Panc1 (cell line): ENCODE results near the gene MIOS. TPM values are rescaled to one million over a fixed set of nuclear protein-coding genes. Genes with fewer than 3 reads are reported as not detected.
"Not testable (repeated sequence)": the region's sequence is repeated elsewhere in the genome, so short reads cannot be mapped to it uniquely, and the experiment has no call there.

Experiments used
- ATAC-seq: fragments of 200-7000 bp; cut with Tn5 transposase; 2 replicates; pipeline ENCODE4 v1.9.1; 2020; ENCODE audit warnings: mild to moderate bottlenecking, moderate library complexity
- BruUV-seq: library from RNA; stranded (reverse); fragments of 400-500 nt; replicated peaks from 2 replicates; lab custom pipeline; 2021; lab: Mats Ljungman, UMichigan
- CTCF ChIA-PET: fragments of 300-600 bp; sonication (Branson Sonifier 250); formaldehyde crosslinking; loops from one replicate; lab custom pipeline; 2022; ENCODE audit warnings: antibody characterized with exemption; lab: Charles Lee
- POLR2A ChIA-PET: fragments of 300-600 bp; sonication (Branson Sonifier 250); formaldehyde crosslinking; loops from one replicate; lab custom pipeline; 2022; ENCODE audit warnings: antibody characterized with exemption; lab: Charles Lee
- DNase-seq: peaks from one replicate; pipeline ENCODE4 v3.0.0-alpha.2; 2010; ENCODE audit warnings: low read depth, low spot score
- H3K27ac ChIP-seq: 2 replicates; pipeline ENCODE4 v1.5.1; 2011; ENCODE audit warnings: mild to moderate bottlenecking, low read length, inconsistent platforms
- H3K27me3 ChIP-seq: fragments of 200-500 bp; sonication (Bioruptor generic); 2 replicates; pipeline ENCODE4 v1.6.0; 2014; ENCODE audit warnings: low read length, inconsistent platforms; ENCODE audit not compliant: control insufficient read depth, insufficient read depth
- H3K36me3 ChIP-seq: fragments of 200-500 bp; sonication (Bioruptor generic); 2 replicates; pipeline ENCODE4 v1.5.1; 2014; ENCODE audit warnings: inconsistent platforms, mild to moderate bottlenecking, low read length, moderate library complexity; ENCODE audit not compliant: control insufficient read depth, insufficient read depth
- H3K4me1 ChIP-seq: 2 replicates; pipeline ENCODE4 v1.5.1; 2011; ENCODE audit warnings: inconsistent platforms, mild to moderate bottlenecking, low read length, moderate library complexity; ENCODE audit not compliant: control insufficient read depth, insufficient read depth
- H3K4me3 ChIP-seq, 2 experiments: 2 replicates each; pipeline ENCODE4 v1.5.1; 2011 to 2012; ENCODE audit warnings: low read depth in 2 of 2, low read length in 2 of 2, mild to moderate bottlenecking in 2 of 2, inconsistent platforms in 1 of 2, moderate library complexity in 1 of 2
- H3K9me3 ChIP-seq: fragments of 200-500 bp; sonication (Bioruptor generic); 2 replicates; pipeline ENCODE4 v1.5.1; 2014; ENCODE audit warnings: low read depth, mild to moderate bottlenecking, inconsistent platforms, low read length, moderate library complexity; ENCODE audit not compliant: control insufficient read depth, insufficient read depth
- POLR2AphosphoS5 ChIP-seq: IDR thresholded peaks from 2 replicates; pipeline ENCODE4 v1.6.1; 2012; ENCODE audit warnings: mild to moderate bottlenecking, low read depth, low read length, moderate library complexity
- SIN3A ChIP-seq: IDR thresholded peaks from 2 replicates; pipeline ENCODE4 v1.6.1; 2012; ENCODE audit warnings: low read depth, mild to moderate bottlenecking, low read length, moderate library complexity, borderline replicate concordance; ENCODE audit not compliant: insufficient read depth
- TCF7L2 ChIP-seq: IDR thresholded peaks from 2 replicates; pipeline ENCODE4 v1.6.1; 2011; ENCODE audit warnings: mild to moderate bottlenecking, low read depth, low read length, inconsistent platforms
- in situ Hi-C: cut with HindIII; loops from 2 replicates; pipeline ENCODE4 v1.10.0; 2016; ENCODE audit warnings: low sequenced_read_pairs, low pct_unique_long_range_greater_than_20kb
- intact Hi-C: fragments of 100-400 bp; cut with micrococcal nuclease; formaldehyde crosslinking; loops from one replicate; pipeline ENCODE4 v1.10.0; 2022; ENCODE audit not compliant: unreplicated experiment
- total RNA-seq: library from RNA; stranded (reverse); gene quantifications from one replicate; pipeline ENCODE4 v1.2.1, GENCODE V29; 2021; ENCODE audit not compliant: unreplicated experiment
- TF ChIP-seq, protein P1 (sequence below): fragments of 450-650 bp; IDR thresholded peaks from 2 replicates; pipeline ENCODE4 v1.5.1; 2017; ENCODE audit warnings: mild to moderate bottlenecking
- TF ChIP-seq, protein P2 (sequence below), 2 experiments: IDR thresholded peaks; 2 replicates each; pipeline ENCODE4 v1.6.1; 2011 to 2012; ENCODE audit warnings: low read depth in 2 of 2, control low read depth in 1 of 2, low read length in 1 of 2, mild to moderate bottlenecking in 1 of 2, moderate library complexity in 1 of 2; ENCODE audit not compliant: insufficient read depth in 1 of 2

The MIOS gene
- total RNA-seq, 1 experiment from 2014 or later: 40.8 TPM

DNA sequence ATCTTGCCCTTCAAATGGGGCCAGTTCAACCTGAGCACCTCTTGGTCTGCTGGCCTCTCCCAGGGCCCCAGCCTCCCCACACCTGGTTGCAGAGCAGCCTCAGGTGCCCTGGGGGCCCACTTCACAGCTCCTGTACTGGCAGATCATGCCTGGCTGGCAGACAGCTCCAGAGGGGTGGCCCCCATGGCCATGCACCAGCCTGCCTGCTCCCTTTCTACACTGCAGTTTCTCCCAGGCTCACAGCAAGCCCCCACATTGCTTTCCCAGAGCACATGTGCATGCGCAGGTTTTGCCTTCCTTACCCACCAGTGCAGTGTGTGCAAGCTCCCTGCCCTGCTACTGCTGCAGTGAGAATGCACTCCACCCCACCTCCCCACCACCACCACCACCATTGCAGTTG is 9.8 kb upstream of the MIOS start:
- ATAC-seq (no peak), DNase-seq (no peak)
- no peaks in the 10 kb centered on the region for H3K36me3 ChIP-seq
- H3K27ac ChIP-seq: no peak overlapping the region
- ChIA-PET POLR2A (no interaction called here), CTCF (no interaction called here)
- intact Hi-C loops: no loop called here
- TF ChIP-seq, protein P1, sequence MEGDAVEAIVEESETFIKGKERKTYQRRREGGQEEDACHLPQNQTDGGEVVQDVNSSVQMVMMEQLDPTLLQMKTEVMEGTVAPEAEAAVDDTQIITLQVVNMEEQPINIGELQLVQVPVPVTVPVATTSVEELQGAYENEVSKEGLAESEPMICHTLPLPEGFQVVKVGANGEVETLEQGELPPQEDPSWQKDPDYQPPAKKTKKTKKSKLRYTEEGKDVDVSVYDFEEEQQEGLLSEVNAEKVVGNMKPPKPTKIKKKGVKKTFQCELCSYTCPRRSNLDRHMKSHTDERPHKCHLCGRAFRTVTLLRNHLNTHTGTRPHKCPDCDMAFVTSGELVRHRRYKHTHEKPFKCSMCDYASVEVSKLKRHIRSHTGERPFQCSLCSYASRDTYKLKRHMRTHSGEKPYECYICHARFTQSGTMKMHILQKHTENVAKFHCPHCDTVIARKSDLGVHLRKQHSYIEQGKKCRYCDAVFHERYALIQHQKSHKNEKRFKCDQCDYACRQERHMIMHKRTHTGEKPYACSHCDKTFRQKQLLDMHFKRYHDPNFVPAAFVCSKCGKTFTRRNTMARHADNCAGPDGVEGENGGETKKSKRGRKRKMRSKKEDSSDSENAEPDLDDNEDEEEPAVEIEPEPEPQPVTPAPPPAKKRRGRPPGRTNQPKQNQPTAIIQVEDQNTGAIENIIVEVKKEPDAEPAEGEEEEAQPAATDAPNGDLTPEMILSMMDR: no peak
- TF ChIP-seq TCF7L2: no peak
- no peak for TF ChIP-seq SIN3A
- TF ChIP-seq, protein P2, sequence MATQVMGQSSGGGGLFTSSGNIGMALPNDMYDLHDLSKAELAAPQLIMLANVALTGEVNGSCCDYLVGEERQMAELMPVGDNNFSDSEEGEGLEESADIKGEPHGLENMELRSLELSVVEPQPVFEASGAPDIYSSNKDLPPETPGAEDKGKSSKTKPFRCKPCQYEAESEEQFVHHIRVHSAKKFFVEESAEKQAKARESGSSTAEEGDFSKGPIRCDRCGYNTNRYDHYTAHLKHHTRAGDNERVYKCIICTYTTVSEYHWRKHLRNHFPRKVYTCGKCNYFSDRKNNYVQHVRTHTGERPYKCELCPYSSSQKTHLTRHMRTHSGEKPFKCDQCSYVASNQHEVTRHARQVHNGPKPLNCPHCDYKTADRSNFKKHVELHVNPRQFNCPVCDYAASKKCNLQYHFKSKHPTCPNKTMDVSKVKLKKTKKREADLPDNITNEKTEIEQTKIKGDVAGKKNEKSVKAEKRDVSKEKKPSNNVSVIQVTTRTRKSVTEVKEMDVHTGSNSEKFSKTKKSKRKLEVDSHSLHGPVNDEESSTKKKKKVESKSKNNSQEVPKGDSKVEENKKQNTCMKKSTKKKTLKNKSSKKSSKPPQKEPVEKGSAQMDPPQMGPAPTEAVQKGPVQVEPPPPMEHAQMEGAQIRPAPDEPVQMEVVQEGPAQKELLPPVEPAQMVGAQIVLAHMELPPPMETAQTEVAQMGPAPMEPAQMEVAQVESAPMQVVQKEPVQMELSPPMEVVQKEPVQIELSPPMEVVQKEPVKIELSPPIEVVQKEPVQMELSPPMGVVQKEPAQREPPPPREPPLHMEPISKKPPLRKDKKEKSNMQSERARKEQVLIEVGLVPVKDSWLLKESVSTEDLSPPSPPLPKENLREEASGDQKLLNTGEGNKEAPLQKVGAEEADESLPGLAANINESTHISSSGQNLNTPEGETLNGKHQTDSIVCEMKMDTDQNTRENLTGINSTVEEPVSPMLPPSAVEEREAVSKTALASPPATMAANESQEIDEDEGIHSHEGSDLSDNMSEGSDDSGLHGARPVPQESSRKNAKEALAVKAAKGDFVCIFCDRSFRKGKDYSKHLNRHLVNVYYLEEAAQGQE (IDR thresholded peaks at IDR 0.05; ENCODE audit: insufficient read depth in 1 of 2, low read depth in 2 of 2, low read length in 1 of 2): no peak
- TF ChIP-seq POLR2AphosphoS5: no peak
- no peaks in the 10 kb centered on the region for H3K9me3 ChIP-seq
- no peaks in the 10 kb centered on the region for H3K4me1 ChIP-seq
- no peak overlapping the region for H3K4me3 ChIP-seq
- in situ Hi-C loops: no loop called here
- H3K27me3 ChIP-seq: no peaks in the 10 kb centered on the region
- BruUV-seq: no TSS peak

GRCh38 chr7:7557252-7557651 is 9.4 kb upstream of the MIOS start:
- TF ChIP-seq, protein P1: no peak
- TF ChIP-seq, protein P2 (IDR thresholded peaks at IDR 0.05; ENCODE audit: insufficient read depth in 1 of 2, low read depth in 2 of 2, low read length in 1 of 2): no peak
- TF ChIP-seq TCF7L2 (no peak), SIN3A (no peak), POLR2AphosphoS5 (no peak)
- DNase-seq (no peak), ATAC-seq (no peak)
- H3K4me3 ChIP-seq: no peak overlapping the region
- POLR2A ChIA-PET: no interaction called here
- H3K36me3 ChIP-seq: no peaks in the 10 kb centered on the region
- H3K27me3 ChIP-seq: no peaks in the 10 kb centered on the region
- no TSS peak for BruUV-seq
- no peaks in the 10 kb centered on the region for H3K9me3 ChIP-seq
- CTCF ChIA-PET: no interaction called here
- no peak overlapping the region for H3K27ac ChIP-seq
- in situ Hi-C loops (no loop called here), intact Hi-C loops (no loop called here)
- no peaks in the 10 kb centered on the region for H3K4me1 ChIP-seq

GRCh38 chr7:7561591-7561990 is 5.1 kb upstream of the MIOS start:
- POLR2A ChIA-PET, intact Hi-C loops, DNase-seq, CTCF ChIA-PET, H3K36me3 ChIP-seq, H3K9me3 ChIP-seq, in situ Hi-C loops, ATAC-seq, H3K27me3 ChIP-seq, H3K4me1 ChIP-seq, H3K27ac ChIP-seq, BruUV-seq, H3K4me3 ChIP-seq: not testable (repeated sequence)
